Endothelial cell of umbilical vein (primary cell): ENCODE data around the gene MACROD2. TPM values are rescaled to one million over a fixed set of nuclear protein-coding genes. Genes with fewer than 3 reads are reported as not detected.

ENCODE experiments used
- BruUV-seq: library from RNA; stranded (reverse); fragments of 400-500 nt; replicated peaks from 2 replicates; lab custom pipeline; 2021; lab: Mats Ljungman, UMichigan
- CTCF ChIA-PET: fragments of 300-600, 350-600 bp; sonication (Branson Sonifier 250); formaldehyde crosslinking; loops from one replicate; lab custom pipeline; 2021; ENCODE audit warnings: antibody characterized with exemption, inconsistent platforms; lab: Charles Lee
- POLR2A ChIA-PET: fragments of 300-600, 350-600 bp; sonication (Branson Sonifier 250); formaldehyde crosslinking; loops from one replicate; lab custom pipeline; 2021; ENCODE audit warnings: antibody characterized with exemption, inconsistent platforms; lab: Charles Lee
- DNase-seq: peaks from one replicate; pipeline ENCODE4 v3.0.0-alpha.2; 2011; ENCODE audit warnings: low read depth, low spot score
- FAIRE-seq: peaks from 2 replicates; lab custom pipeline; 2011; peaks lifted over from hg19 to GRCh38; lab: Jason Lieb, UNC
- H2AFZ ChIP-seq: 2 replicates; pipeline ENCODE4 v1.6.0; 2012; ENCODE audit warnings: low read depth, low read length, control low read depth, inconsistent platforms
- H3K27ac ChIP-seq: 2 replicates; pipeline ENCODE4 v1.5.1; 2011; ENCODE audit warnings: low read depth, mild to moderate bottlenecking, control low read depth, low read length, moderate library complexity; ENCODE audit not compliant: insufficient read depth
- H3K27me3 ChIP-seq, 2 experiments: 2 replicates each; pipeline versions ENCODE4 v1.6.0 to v1.6.1; 2011; ENCODE audit warnings: low read length in 2 of 2, mixed read lengths in 1 of 2; ENCODE audit not compliant: control insufficient read depth in 2 of 2, insufficient read depth in 2 of 2
- H3K36me3 ChIP-seq, 2 experiments: 2 replicates in 1 of 2; 3 replicates in 1 of 2; pipeline ENCODE4 v1.5.1; 2011; ENCODE audit warnings: low read length in 2 of 2, mild to moderate bottlenecking in 1 of 2, moderate library complexity in 1 of 2; ENCODE audit not compliant: control insufficient read depth in 2 of 2, insufficient read depth in 2 of 2; ENCODE audit errors: extremely low read depth in 1 of 2
- H3K4me1 ChIP-seq: 3 replicates; pipeline ENCODE4 v1.5.1; 2011; ENCODE audit warnings: mild to moderate bottlenecking, low read length; ENCODE audit not compliant: control insufficient read depth, insufficient read depth; ENCODE audit errors: extremely low read depth
- H3K4me2 ChIP-seq: 2 replicates; pipeline ENCODE4 v1.6.1; 2011; ENCODE audit warnings: low read length, control low read depth, mixed read lengths; ENCODE audit not compliant: insufficient read depth
- H3K4me3 ChIP-seq, 3 experiments: fragments of 200-600 bp in 1 of 3; sonication (generic), shearing (Covaris generic) in 1 of 3; replicated peaks in 1 of 3; 2 replicates each; pipeline ENCODE4 v1.5.1; 2011 to 2016; ENCODE audit warnings: control low read depth in 3 of 3, low read length in 3 of 3, mild to moderate bottlenecking in 2 of 3, inconsistent platforms in 1 of 3, low read depth in 1 of 3, moderate library complexity in 1 of 3; ENCODE audit not compliant: insufficient read depth in 1 of 3
- H3K79me2 ChIP-seq: 2 replicates; pipeline ENCODE4 v1.6.0; 2012; ENCODE audit warnings: low read length, inconsistent platforms; ENCODE audit not compliant: control insufficient read depth, insufficient read depth
- H3K9ac ChIP-seq: replicated peaks from 2 replicates; pipeline ENCODE3; 2011; ENCODE audit warnings: low read length, control low read depth; ENCODE audit not compliant: insufficient read depth; ENCODE audit errors: extremely low read depth
- H3K9me1 ChIP-seq: replicated peaks from 3 replicates; pipeline ENCODE4 v1.6.0; 2011; ENCODE audit warnings: mild to moderate bottlenecking, low read length; ENCODE audit not compliant: control insufficient read depth, insufficient read depth; ENCODE audit errors: extremely low read depth
- H3K9me3 ChIP-seq: replicated peaks from 2 replicates; pipeline ENCODE4 v1.5.1; 2012; ENCODE audit warnings: low read length, inconsistent platforms; ENCODE audit not compliant: control insufficient read depth, insufficient read depth
- H4K20me1 ChIP-seq: replicated peaks from 2 replicates; pipeline ENCODE3; 2011; ENCODE audit warnings: mild to moderate bottlenecking, low read length; ENCODE audit not compliant: control insufficient read depth, insufficient read depth; ENCODE audit errors: extremely low read depth
- CTCF ChIP-seq, 2 donors: IDR thresholded peaks; 1 replicate in 1 of 2; 2 replicates in 1 of 2; pipeline ENCODE4 v1.5.1; 2011; ENCODE audit warnings: low read length in 2 of 2, mild to moderate bottlenecking in 2 of 2, moderate library complexity in 2 of 2, control low read depth in 1 of 2, inconsistent platforms in 1 of 2, low read depth in 1 of 2; ENCODE audit not compliant: insufficient read depth in 1 of 2; ENCODE audit errors: extremely low read depth in 1 of 2
- EZH2 ChIP-seq: IDR thresholded peaks from 2 replicates; pipeline ENCODE4 v1.6.1; 2012; ENCODE audit warnings: borderline replicate concordance, low read depth, mild to moderate bottlenecking, moderate library complexity, low read length, inconsistent platforms; ENCODE audit not compliant: severe bottlenecking
- FOS ChIP-seq: IDR thresholded peaks from 2 replicates; pipeline ENCODE4 v1.6.1; 2011; ENCODE audit warnings: mild to moderate bottlenecking, low read length, moderate library complexity, borderline replicate concordance; ENCODE audit not compliant: insufficient read depth
- GATA2 ChIP-seq: IDR thresholded peaks from 2 replicates; pipeline ENCODE4 v1.7.0; 2011; ENCODE audit warnings: low read depth, mild to moderate bottlenecking, moderate library complexity, mixed read lengths, low read length; ENCODE audit not compliant: insufficient read length, insufficient read depth
- JUN ChIP-seq: IDR thresholded peaks from 2 replicates; pipeline ENCODE4 v1.6.1; 2011; ENCODE audit warnings: borderline replicate concordance, low read depth; ENCODE audit not compliant: insufficient read length, insufficient read depth
- MAX ChIP-seq: IDR thresholded peaks from 2 replicates; pipeline ENCODE4 v1.6.1; 2011; ENCODE audit not compliant: insufficient read depth, insufficient read length
- MYC ChIP-seq: IDR thresholded peaks from one replicate; pipeline ENCODE4 v1.6.1; 2011; ENCODE audit warnings: mild to moderate bottlenecking, low read depth, low read length
- POLR2A ChIP-seq: IDR thresholded peaks from 2 replicates; pipeline ENCODE4 v1.6.1; 2012; ENCODE audit warnings: low read depth, mild to moderate bottlenecking, control low read depth, low read length
- POLR2AphosphoS5 ChIP-seq: IDR thresholded peaks from 2 replicates; pipeline ENCODE4 v1.6.1; 2012; ENCODE audit warnings: low read depth, mild to moderate bottlenecking, control low read depth, low read length, moderate library complexity; ENCODE audit not compliant: insufficient read depth
- dilution Hi-C: fragments of 300-500 bp; cut with MboI; formaldehyde crosslinking; loops from one replicate; pipeline ENCODE4 v1.15.0; 2019; ENCODE audit warnings: low sequenced_read_pairs; ENCODE audit not compliant: extremely low pct_ligation_motif_present
- intact Hi-C: fragments of 100-400 bp; cut with micrococcal nuclease; formaldehyde crosslinking; loops from one replicate; pipeline ENCODE4 v1.10.0; 2022
- polyA plus RNA-seq, 4 experiments: library from polyadenylated mRNA; depleted of rRNA in 3 of 4; stranded (reverse) in 3 of 4; unstranded in 1 of 4; fragments of >200 nt; gene quantifications; 2 replicates each; pipeline versions ENCODE4 v1.2.1 to v1.2.3, GENCODE V29; 2011 to 2012; ENCODE audit warnings: missing spikeins in 1 of 4
- total RNA-seq: library from RNA; stranded (reverse); gene quantifications from 2 replicates; pipeline ENCODE4 v1.2.3, GENCODE V29; 2021

MACROD2 gene
- total and polyA plus RNA-seq, 2 donors (not counting 3 experiments of a cell fraction or from before 2014, with no cell fraction given), result 0.11 to 0.73 TPM

GRCh38 chr20:15676815-15677214 lies 1681.5 kb downstream of the MACROD2 start:
- Histone ChIP-seq H2AFZ (no peak overlapping the region), H3K9me3 (no peaks in the 10 kb centered on the region), H3K9ac (no peak overlapping the region), H3K4me3 (no peak overlapping the region), H3K4me1 (peaks cover 13% of the 10 kb centered on the region), H3K79me2 (no peaks in the 10 kb centered on the region), H3K27me3 (no peaks in the 10 kb centered on the region), H4K20me1 (no peaks in the 10 kb centered on the region), H3K4me2 (no peak overlapping the region), H3K9me1 (no peaks in the 10 kb centered on the region), H3K36me3 (no peaks in the 10 kb centered on the region), H3K27ac (no peak overlapping the region)
- TF ChIP-seq GATA2, result no peak
- no peak for TF ChIP-seq JUN
- TF ChIP-seq MYC, result no peak
- no peak for TF ChIP-seq CTCF (IDR thresholded peaks at IDR 0.05; ENCODE audit: extremely low read depth in 1 of 2, insufficient read depth in 1 of 2, low read depth in 1 of 2, low read length in 2 of 2)
- TF ChIP-seq EZH2, result no peak
- TF ChIP-seq POLR2A, result no peak
- TF ChIP-seq MAX, result no peak
- TF ChIP-seq FOS, result no peak
- TF ChIP-seq POLR2AphosphoS5, result no peak
- intact Hi-C loops (no loop called here), dilution Hi-C loops (no loop called here)
- FAIRE-seq (no peak), DNase-seq (no peak)
- CTCF ChIA-PET, result interaction anchor here (0.9 to 2.4 kb wide), 2 partner anchors 23 to 37 kb away, joined by 3 to 15 read pairs; no protein-coding TSS in a partner anchor
- POLR2A ChIA-PET, result no interaction called here
- no TSS peak for BruUV-seq
